Naive thymus-derived CD4-positive, alpha-beta T cell (primary cell): ENCODE measurements around the gene EPHB3. TPM values are rescaled to one million over a fixed set of nuclear protein-coding genes. Genes with fewer than 3 reads are reported as not detected.

Experiments used
- ATAC-seq: fragments of 150-1000 bp; cut with Tn5 transposase; 2 replicates; pipeline ENCODE4 v1.10.0; 2021; ENCODE audit warnings: mild to moderate bottlenecking, moderate library complexity
- CTCF ChIA-PET: fragments of 350-600 bp; sonication (Branson Sonifier 250); formaldehyde crosslinking; loops from one replicate; lab custom pipeline; 2021; ENCODE audit warnings: antibody characterized with exemption; lab: Charles Lee
- POLR2A ChIA-PET: fragments of 350-600 bp; sonication (Branson Sonifier 250); formaldehyde crosslinking; loops from one replicate; lab custom pipeline; 2021; ENCODE audit warnings: antibody characterized with exemption, inconsistent platforms; lab: Charles Lee
- DNase-seq, 9 donors: peaks; one replicate each; pipeline versions ENCODE4 v3.0.0 to v3.0.0-alpha.2; 2020 to 2022; ENCODE audit warnings: mixed read lengths in 1 of 9
- H3K27ac ChIP-seq: one replicate; pipeline ENCODE4 v1.7.0; 2013; ENCODE audit warnings: mild to moderate bottlenecking, low read depth, low read length, moderate library complexity
- H3K27me3 ChIP-seq, 2 donors: one replicate each; pipeline ENCODE4 v1.7.0; 2013; ENCODE audit warnings: low read length in 2 of 2, mild to moderate bottlenecking in 2 of 2, moderate library complexity in 2 of 2; ENCODE audit not compliant: control insufficient read depth in 2 of 2, insufficient read depth in 2 of 2
- H3K36me3 ChIP-seq, 3 experiments: 1 replicate in 2 of 3; 2 replicates in 1 of 3; pipeline ENCODE4 v1.7.0; 2013; ENCODE audit warnings: low read length in 3 of 3, mild to moderate bottlenecking in 3 of 3, moderate library complexity in 1 of 3; ENCODE audit not compliant: insufficient read depth in 3 of 3, control insufficient read depth in 2 of 3
- H3K4me1 ChIP-seq, 2 donors: one replicate each; pipeline ENCODE4 v1.7.0; 2013; ENCODE audit warnings: low read length in 2 of 2, mild to moderate bottlenecking in 2 of 2, moderate library complexity in 1 of 2; ENCODE audit not compliant: control insufficient read depth in 2 of 2, insufficient read depth in 2 of 2
- H3K4me3 ChIP-seq: 2 replicates; pipeline ENCODE4 v1.7.0; 2013; ENCODE audit warnings: mild to moderate bottlenecking, low read length
- H3K9me3 ChIP-seq, 3 experiments: 1 replicate in 2 of 3; 2 replicates in 1 of 3; pipeline ENCODE4 v1.7.0; 2013; ENCODE audit warnings: low read length in 3 of 3; ENCODE audit not compliant: control insufficient read depth in 2 of 3
- H3K27ac Mint-ChIP-seq, 9 donors: one replicate each; pipeline ENCODE4 v1.8.0; 2020 to 2022; ENCODE audit warnings: mixed read lengths in 9 of 9, mild to moderate bottlenecking in 8 of 9, moderate library complexity in 5 of 9, inconsistent platforms in 2 of 9
- H3K27me3 Mint-ChIP-seq, 5 donors: one replicate each; pipeline ENCODE4 v1.8.0; 2021 to 2022; ENCODE audit warnings: mixed read lengths in 5 of 5, mild to moderate bottlenecking in 1 of 5
- H3K36me3 Mint-ChIP-seq, 5 donors: one replicate each; pipeline ENCODE4 v1.8.0; 2020 to 2022; ENCODE audit warnings: mixed read lengths in 5 of 5, mild to moderate bottlenecking in 3 of 5, inconsistent platforms in 1 of 5
- H3K4me1 Mint-ChIP-seq, 7 donors: one replicate each; pipeline ENCODE4 v1.8.0; 2020 to 2022; ENCODE audit warnings: mixed read lengths in 7 of 7, mild to moderate bottlenecking in 3 of 7, inconsistent platforms in 1 of 7
- H3K4me3 Mint-ChIP-seq, 10 donors: one replicate each; pipeline ENCODE4 v1.8.0; 2020 to 2022; ENCODE audit warnings: mild to moderate bottlenecking in 10 of 10, mixed read lengths in 10 of 10, moderate library complexity in 6 of 10, inconsistent platforms in 2 of 10
- H3K9me3 Mint-ChIP-seq, 11 donors: one replicate each; pipeline ENCODE4 v1.8.0; 2020 to 2022; ENCODE audit warnings: mixed read lengths in 11 of 11, mild to moderate bottlenecking in 4 of 11, inconsistent platforms in 1 of 11, moderate library complexity in 1 of 11
- intact Hi-C, 2 donors: fragments of 100-400 bp; cut with micrococcal nuclease; formaldehyde crosslinking; loops; one replicate each; pipeline ENCODE4 v1.15.1; 2023
- polyA plus RNA-seq, 2 donors: library from polyadenylated mRNA; unstranded; fragments of 300-500 nt; fragmentation: Illumina TruSeq; gene quantifications; one replicate each; pipeline ENCODE4 v1.2.3, GENCODE V29; 2021
- total RNA-seq, 6 experiments: library from RNA in 5 of 6; stranded (reverse) in 5 of 6; gene quantifications; 1 replicate in 5 of 6; 2 replicates in 1 of 6; pipeline ENCODE4 v1.2.3 and lab custom pipeline; 2021 to 2026

EPHB3 gene
- total and polyA plus RNA-seq, 7 experiments from 2014 or later = 0.04 to 0.49 (median 0.32) TPM

DNA sequence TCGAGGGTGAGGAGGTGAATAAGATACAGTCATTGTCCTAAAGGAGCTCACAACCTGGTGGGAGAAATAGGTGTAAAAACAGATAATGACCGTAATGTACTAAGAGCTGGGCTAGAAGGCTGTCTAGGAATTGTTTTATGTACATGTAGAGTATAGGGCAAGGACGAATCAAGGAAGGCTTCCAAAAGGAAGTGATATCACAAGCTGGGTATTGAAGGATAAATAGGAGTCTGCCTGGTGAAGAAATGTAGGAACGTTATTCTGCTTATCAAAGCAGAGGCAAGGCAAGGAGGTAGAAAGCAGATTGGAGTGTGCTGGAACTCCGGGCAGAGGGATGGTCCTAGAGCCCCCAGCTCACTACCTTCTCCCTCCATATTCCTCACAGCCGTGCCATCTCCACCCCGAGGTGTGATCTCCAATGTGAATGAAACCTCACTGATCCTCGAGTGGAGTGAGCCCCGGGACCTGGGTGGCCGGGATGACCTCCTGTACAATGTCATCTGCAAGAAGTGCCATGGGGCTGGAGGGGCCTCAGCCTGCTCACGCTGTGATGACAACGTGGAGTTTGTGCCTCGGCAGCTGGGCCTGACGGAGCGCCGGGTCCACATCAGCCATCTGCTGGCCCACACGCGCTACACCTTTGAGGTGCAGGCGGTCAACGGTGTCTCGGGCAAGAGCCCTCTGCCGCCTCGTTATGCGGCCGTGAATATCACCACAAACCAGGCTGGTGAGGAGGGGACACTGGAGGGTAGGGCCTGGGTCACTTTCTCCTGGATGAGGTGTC is 15.1 kb downstream of the EPHB3 start:
- POLR2A ChIA-PET = no interaction called here
- Mint-ChIP-seq H3K4me3 (peak overlapping the region in 1 of 10 donors; percentile 38), H3K27me3 (peaks cover 3 to 20% (median 10%) of the 10 kb centered on the region in 5 donors), H3K9me3 (no peaks in the 10 kb centered on the region), H3K36me3 (peaks cover 0 to 13% (median 7%) of the 10 kb centered on the region in 5 donors), H3K4me1 (peaks cover 0 to 1% (median 0%) of the 10 kb centered on the region in 7 donors), H3K27ac (no peak overlapping the region)
- H3K4me1 ChIP-seq = no peaks in the 10 kb centered on the region
- H3K4me3 ChIP-seq = no peak overlapping the region
- intact Hi-C loops = no loop called here
- no peaks in the 10 kb centered on the region for H3K27me3 ChIP-seq
- no peak for DNase-seq
- no peak for ATAC-seq
- CTCF ChIA-PET = no interaction called here
- no peaks in the 10 kb centered on the region for H3K9me3 ChIP-seq
- H3K36me3 ChIP-seq = no peaks in the 10 kb centered on the region
- no peak overlapping the region for H3K27ac ChIP-seq

GRCh38 chr3:184577546-184577945 is 16.0 kb downstream of the EPHB3 start:
- POLR2A ChIA-PET = no interaction called here
- no peaks in the 10 kb centered on the region for H3K9me3 Mint-ChIP-seq
- no peak overlapping the region for H3K27ac ChIP-seq

GRCh38 chr3:184578218-184578617 is 16.6 kb downstream of the EPHB3 start:
- ChIA-PET POLR2A (no interaction called here), CTCF (no interaction called here)
- no peak overlapping the region for H3K4me3 ChIP-seq
- no peaks in the 10 kb centered on the region for H3K9me3 ChIP-seq
- Mint-ChIP-seq H3K4me1 (peaks cover 0 to 9% (median 7%) of the 10 kb centered on the region in 7 donors), H3K27me3 (peaks cover 10 to 22% (median 19%) of the 10 kb centered on the region in 5 donors), H3K27ac (no peak overlapping the region), H3K36me3 (peaks cover 0 to 13% (median 7%) of the 10 kb centered on the region in 5 donors), H3K9me3 (no peaks in the 10 kb centered on the region), H3K4me3 (no peak overlapping the region)
- H3K4me1 ChIP-seq = peaks cover 0 to 4% of the 10 kb centered on the region in 2 donors
- intact Hi-C loops = no loop called here
- H3K36me3 ChIP-seq = no peaks in the 10 kb centered on the region
- H3K27ac ChIP-seq = no peak overlapping the region
- DNase-seq (no peak), ATAC-seq (no peak)
- peaks cover 0 to 4% of the 10 kb centered on the region in 2 donors for H3K27me3 ChIP-seq

More at GRCh38 chr3:184577546-184577945, 16.0 kb downstream of the EPHB3 start:
- Histone ChIP-seq H3K4me1 (no peaks in the 10 kb centered on the region), H3K9me3 (no peaks in the 10 kb centered on the region), H3K36me3 (no peaks in the 10 kb centered on the region), H3K4me3 (no peak overlapping the region), H3K27me3 (no peaks in the 10 kb centered on the region)
- no peak for DNase-seq
- Mint-ChIP-seq H3K36me3 (peaks cover 0 to 13% (median 7%) of the 10 kb centered on the region in 5 donors), H3K4me3 (no peak overlapping the region), H3K27ac (no peak overlapping the region), H3K4me1 (peaks cover 0 to 3% (median under 1%) of the 10 kb centered on the region in 7 donors), H3K27me3 (peaks cover 4 to 16% (median 13%) of the 10 kb centered on the region in 5 donors)
- ATAC-seq = no peak
- intact Hi-C loops = no loop called here
- CTCF ChIA-PET = no interaction called here

- Mint-ChIP-seq H3K36me3 (peaks cover 0 to 13% (median 7%) of the 10 kb centered on the region in 5 donors), H3K9me3 (no peaks in the 10 kb centered on the region), H3K4me1 (peaks cover 0 to 9% (median 7%) of the 10 kb centered on the region in 7 donors), H3K4me3 (no peak overlapping the region), H3K27me3 (peaks cover 10 to 22% (median 17%) of the 10 kb centered on the region in 5 donors), H3K27ac (no peak overlapping the region)
- H3K27ac ChIP-seq = no peak overlapping the region
- H3K27me3 ChIP-seq = peaks cover 0 to 4% of the 10 kb centered on the region in 2 donors
- intact Hi-C loops = no loop called here
- H3K4me3 ChIP-seq = no peak overlapping the region
- POLR2A ChIA-PET = no interaction called here
- ATAC-seq (no peak), DNase-seq (no peak)
- peaks cover 0 to 5% of the 10 kb centered on the region in 2 donors for H3K4me1 ChIP-seq
- H3K9me3 ChIP-seq = no peaks in the 10 kb centered on the region
- CTCF ChIA-PET = no interaction called here
- H3K36me3 ChIP-seq = no peaks in the 10 kb centered on the region
Observed at GRCh38 chr3:184578822-184579221, 17.2 kb downstream of the EPHB3 start.

GRCh38 chr3:184579513-184579912 is 17.9 kb downstream of the EPHB3 start:
- peaks cover 0 to 4% of the 10 kb centered on the region in 2 donors for H3K27me3 ChIP-seq
- Mint-ChIP-seq H3K36me3 (peaks cover 0 to 13% (median 7%) of the 10 kb centered on the region in 5 donors), H3K4me1 (peaks cover 0 to 11% (median 9%) of the 10 kb centered on the region in 7 donors), H3K27ac (no peak overlapping the region), H3K4me3 (no peak overlapping the region), H3K27me3 (peaks cover 10 to 26% (median 22%) of the 10 kb centered on the region in 5 donors), H3K9me3 (no peaks in the 10 kb centered on the region)
- H3K27ac ChIP-seq = no peak overlapping the region
- peaks cover 0 to 5% of the 10 kb centered on the region in 2 donors for H3K4me1 ChIP-seq
- H3K9me3 ChIP-seq = no peaks in the 10 kb centered on the region
- ChIA-PET CTCF (interaction anchor here (0.6 kb wide), 1 partner anchor 187 kb away, joined by 7 read pairs; no protein-coding TSS in a partner anchor), POLR2A (no interaction called here)
- DNase-seq (no peak), ATAC-seq (peak; percentile 74)
- intact Hi-C loops = no loop called here
- H3K4me3 ChIP-seq = no peak overlapping the region
- H3K36me3 ChIP-seq = no peaks in the 10 kb centered on the region

- Mint-ChIP-seq H3K27me3 (peaks cover 10 to 32% (median 26%) of the 10 kb centered on the region in 5 donors), H3K36me3 (peaks cover 0 to 13% (median 7%) of the 10 kb centered on the region in 5 donors), H3K4me3 (no peak overlapping the region), H3K4me1 (peaks cover 0 to 12% (median 9%) of the 10 kb centered on the region in 7 donors), H3K9me3 (no peaks in the 10 kb centered on the region), H3K27ac (no peak overlapping the region)
- Histone ChIP-seq H3K27me3 (peaks cover 0 to 4% of the 10 kb centered on the region in 2 donors), H3K36me3 (no peaks in the 10 kb centered on the region), H3K27ac (no peak overlapping the region), H3K4me1 (peaks cover 0 to 5% of the 10 kb centered on the region in 2 donors), H3K4me3 (no peak overlapping the region), H3K9me3 (no peaks in the 10 kb centered on the region)
- CTCF ChIA-PET = no interaction called here
- POLR2A ChIA-PET = no interaction called here
- intact Hi-C loops = no loop called here
- DNase-seq (no peak), ATAC-seq (no peak)
Observed at GRCh38 chr3:184580376-184580775, 18.8 kb downstream of the EPHB3 start.
